ENCODE measurements around the gene NUP88. TPM values are rescaled to one million over a fixed set of nuclear protein-coding genes. Genes with fewer than 3 reads are reported as not detected.

Gene NUP88
- total RNA-seq, 1 donor = 66.6 TPM

DNA sequence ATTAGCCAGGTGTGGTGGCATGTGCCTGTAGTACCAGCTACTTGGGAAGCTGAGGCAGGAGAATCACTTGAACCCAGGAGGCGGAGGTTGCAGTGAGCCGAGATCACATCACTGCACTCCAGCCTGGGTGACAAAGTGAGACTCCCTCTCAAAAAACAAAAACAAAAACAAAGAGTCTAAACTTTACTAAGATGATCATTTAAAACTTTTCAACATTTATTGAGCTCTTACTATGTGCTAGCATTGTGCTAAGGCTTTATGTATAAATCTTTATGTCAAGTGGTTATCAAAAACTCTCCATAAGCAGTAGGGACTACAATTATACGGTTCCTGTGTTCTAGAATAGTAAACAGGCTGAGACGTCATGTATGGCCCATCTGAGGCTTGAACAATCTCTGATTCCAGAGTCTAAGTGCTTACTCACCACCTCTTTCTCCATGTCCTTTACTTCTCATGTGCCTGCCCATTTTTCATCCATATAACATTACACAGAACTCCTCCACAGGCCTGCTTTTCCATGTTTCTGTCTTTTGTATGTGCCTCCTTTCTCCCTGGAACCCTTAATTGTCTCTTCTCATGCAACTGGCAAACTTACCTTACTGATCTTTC, 66.7 kb downstream of the NUP88 start:
- no peak overlapping the region for H3K27ac ChIP-seq (ENCODE audit: low read depth, low read length)

DNA sequence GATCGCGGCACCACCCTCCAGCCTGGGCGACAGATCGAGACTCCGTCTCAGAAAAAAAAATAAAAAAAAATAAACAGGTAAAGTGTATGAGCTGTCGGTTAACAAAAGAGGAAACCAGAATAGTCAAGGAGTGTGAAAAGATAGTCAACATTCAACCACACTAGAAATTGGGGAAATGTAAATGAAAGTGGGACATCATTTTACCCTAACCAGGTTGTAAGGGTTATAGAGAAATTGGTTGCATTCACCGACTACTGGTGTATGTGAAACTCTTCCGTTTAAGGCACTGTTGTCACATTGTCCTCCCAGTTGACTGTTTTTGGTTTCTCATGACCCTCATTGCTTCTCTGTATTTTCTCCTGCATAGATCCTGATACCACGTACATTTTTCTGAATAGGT, 74.5 kb downstream of the NUP88 start:
- TF ChIP-seq, protein P1, sequence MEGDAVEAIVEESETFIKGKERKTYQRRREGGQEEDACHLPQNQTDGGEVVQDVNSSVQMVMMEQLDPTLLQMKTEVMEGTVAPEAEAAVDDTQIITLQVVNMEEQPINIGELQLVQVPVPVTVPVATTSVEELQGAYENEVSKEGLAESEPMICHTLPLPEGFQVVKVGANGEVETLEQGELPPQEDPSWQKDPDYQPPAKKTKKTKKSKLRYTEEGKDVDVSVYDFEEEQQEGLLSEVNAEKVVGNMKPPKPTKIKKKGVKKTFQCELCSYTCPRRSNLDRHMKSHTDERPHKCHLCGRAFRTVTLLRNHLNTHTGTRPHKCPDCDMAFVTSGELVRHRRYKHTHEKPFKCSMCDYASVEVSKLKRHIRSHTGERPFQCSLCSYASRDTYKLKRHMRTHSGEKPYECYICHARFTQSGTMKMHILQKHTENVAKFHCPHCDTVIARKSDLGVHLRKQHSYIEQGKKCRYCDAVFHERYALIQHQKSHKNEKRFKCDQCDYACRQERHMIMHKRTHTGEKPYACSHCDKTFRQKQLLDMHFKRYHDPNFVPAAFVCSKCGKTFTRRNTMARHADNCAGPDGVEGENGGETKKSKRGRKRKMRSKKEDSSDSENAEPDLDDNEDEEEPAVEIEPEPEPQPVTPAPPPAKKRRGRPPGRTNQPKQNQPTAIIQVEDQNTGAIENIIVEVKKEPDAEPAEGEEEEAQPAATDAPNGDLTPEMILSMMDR (IDR thresholded peaks at IDR 0.05; ENCODE audit: extremely low read depth, low read depth, low read length) = no peak
- H4K20me1 ChIP-seq (ENCODE audit: insufficient read depth, low read length) = no peaks in the 10 kb centered on the region
- H3K36me3 ChIP-seq (ENCODE audit: insufficient read depth, low read length) = peaks cover 13% of the 10 kb centered on the region
- no peak overlapping the region for H3K27ac ChIP-seq (ENCODE audit: low read depth, low read length)
- no peaks in the 10 kb centered on the region for H3K4me1 ChIP-seq (ENCODE audit: insufficient read depth, low read length)
- no peak overlapping the region for H2AFZ ChIP-seq (ENCODE audit: low read length)
- H3K4me3 ChIP-seq (ENCODE audit: insufficient read depth, low read length) = no peak overlapping the region
- H3K9me3 ChIP-seq (ENCODE audit: low read depth, low read length) = no peaks in the 10 kb centered on the region
- H3K4me2 ChIP-seq (ENCODE audit: insufficient read depth, low read length) = no peak overlapping the region
- H3K79me2 ChIP-seq (ENCODE audit: insufficient read depth, low read length) = no peaks in the 10 kb centered on the region
- H3K27me3 ChIP-seq (ENCODE audit: insufficient read depth, low read length) = no peaks in the 10 kb centered on the region
- DNase-seq (ENCODE audit: insufficient read length, low spot score, missing footprints) = no peak

More for the DNA sequence above, 66.7 kb downstream of the NUP88 start:
- Histone ChIP-seq H3K4me1 (ENCODE audit: insufficient read depth, low read length) (no peaks in the 10 kb centered on the region), H3K79me2 (ENCODE audit: insufficient read depth, low read length) (no peaks in the 10 kb centered on the region), H2AFZ (ENCODE audit: low read length) (no peak overlapping the region), H3K4me3 (ENCODE audit: insufficient read depth, low read length) (no peak overlapping the region), H3K27me3 (ENCODE audit: insufficient read depth, low read length) (no peaks in the 10 kb centered on the region), H3K36me3 (ENCODE audit: insufficient read depth, low read length) (peaks cover 40% of the 10 kb centered on the region), H3K9me3 (ENCODE audit: low read depth, low read length) (no peaks in the 10 kb centered on the region), H4K20me1 (ENCODE audit: insufficient read depth, low read length) (no peaks in the 10 kb centered on the region), H3K4me2 (ENCODE audit: insufficient read depth, low read length) (no peak overlapping the region)
- TF ChIP-seq, protein P1 (IDR thresholded peaks at IDR 0.05; ENCODE audit: extremely low read depth, low read depth, low read length) = no peak
- DNase-seq (ENCODE audit: insufficient read length, low spot score, missing footprints) = peak; percentile 1

Other genes with a start within 250 kb of the NUP88 start
- 8.7 and 11.5 TPM in 2 replicates for gene ZNF594, start 227.8 kb downstream of the NUP88 start, total RNA-seq
- not detected in 2 replicates for gene SCIMP, start 184.8 kb downstream of the NUP88 start, total RNA-seq
- gene RABEP1, start 137.4 kb downstream of the NUP88 start, total RNA-seq = 56.0 and 59.4 TPM in 2 replicates
- gene RPAIN, start 520 bp upstream of the NUP88 start, total RNA-seq = 40.2 and 51.6 TPM in 2 replicates
- gene C1QBP, start 19.5 kb upstream of the NUP88 start, total RNA-seq = 124 and 137 TPM in 2 replicates
- 10.0 and 10.9 TPM in 2 replicates for gene DHX33, start 49.3 kb upstream of the NUP88 start, total RNA-seq
- gene DERL2, start 66.5 kb upstream of the NUP88 start, total RNA-seq = 29.8 and 31.5 TPM in 2 replicates
- 10.6 and 10.9 TPM in 2 replicates for gene MIS12, start 66.9 kb upstream of the NUP88 start, total RNA-seq
- gene NLRP1, start 164.8 kb upstream of the NUP88 start, total RNA-seq = 33.0 and 41.3 TPM in 2 replicates